ENCODE data around the gene MSX1. TPM values are rescaled to one million over a fixed set of nuclear protein-coding genes. Genes with fewer than 3 reads are reported as not detected.

Gene MSX1
- total RNA-seq, 1 experiment from 2014 or later, result 2.6 TPM

- in situ Hi-C loops (cut with HindIII; ENCODE audit: low pct_unique_long_range_greater_than_20kb, low sequenced_read_pairs), result no loop called here
- no peak for DNase-seq (ENCODE audit: low read depth)
These were observed 21.2 kb upstream of the MSX1 start for GRCh38 chr4:4838051-4838935.

DNA sequence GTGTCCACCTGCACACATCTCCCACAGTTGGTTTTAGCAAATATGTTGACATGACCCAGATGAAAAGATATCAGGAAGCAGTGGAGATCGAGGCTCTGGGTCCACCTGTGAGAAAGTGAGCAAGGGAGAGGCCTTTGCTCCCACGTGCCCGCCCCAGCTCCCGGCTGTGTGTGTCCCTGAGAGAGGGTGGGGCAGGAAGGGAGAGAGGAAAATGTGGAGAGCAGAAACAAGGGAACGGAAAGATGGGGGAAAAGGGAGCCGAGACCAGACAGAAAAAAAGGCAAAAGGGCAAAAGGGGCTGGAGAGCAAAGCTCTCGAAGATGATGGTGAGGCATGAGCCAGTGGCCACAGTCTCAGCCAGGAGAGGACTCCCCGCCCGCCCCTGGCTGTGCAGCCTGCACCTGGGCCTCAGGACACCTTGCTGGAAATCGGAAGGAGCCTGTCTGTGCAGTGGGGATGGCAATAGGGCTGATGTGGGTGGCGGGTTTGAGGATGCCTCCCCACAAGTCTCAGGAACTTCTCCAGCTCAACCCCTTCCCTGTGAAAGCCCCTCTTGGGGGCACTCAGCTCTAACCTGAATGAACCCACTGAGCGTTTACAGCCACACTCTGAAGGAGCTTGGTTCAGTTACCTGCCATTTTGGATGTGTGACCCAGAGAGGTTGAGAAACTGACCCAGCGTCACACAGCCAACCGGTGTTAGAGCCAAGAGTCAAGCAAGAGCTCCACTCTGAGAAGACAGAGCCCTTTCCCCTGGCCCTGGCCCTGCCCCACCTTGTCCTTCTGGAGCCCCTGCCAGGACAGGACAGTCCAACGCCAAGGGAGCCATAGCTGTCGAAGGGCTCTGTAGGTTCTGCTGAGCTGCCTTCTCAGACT, 20.3 kb upstream of the MSX1 start:
- DNase-seq (ENCODE audit: low read depth), result no peak
- in situ Hi-C loops (cut with HindIII; ENCODE audit: low pct_unique_long_range_greater_than_20kb, low sequenced_read_pairs), result no loop called here

- no peak for DNase-seq (ENCODE audit: low read depth)
- in situ Hi-C loops (cut with HindIII; ENCODE audit: low pct_unique_long_range_greater_than_20kb, low sequenced_read_pairs), result no loop called here
These were observed 19.1 kb upstream of the MSX1 start for GRCh38 chr4:4840351-4840750.

GRCh38 chr4:4841156-4841555, 18.3 kb upstream of the MSX1 start:
- in situ Hi-C loops (cut with HindIII; ENCODE audit: low pct_unique_long_range_greater_than_20kb, low sequenced_read_pairs), result no loop called here
- DNase-seq (ENCODE audit: low read depth), result no peak

DNA sequence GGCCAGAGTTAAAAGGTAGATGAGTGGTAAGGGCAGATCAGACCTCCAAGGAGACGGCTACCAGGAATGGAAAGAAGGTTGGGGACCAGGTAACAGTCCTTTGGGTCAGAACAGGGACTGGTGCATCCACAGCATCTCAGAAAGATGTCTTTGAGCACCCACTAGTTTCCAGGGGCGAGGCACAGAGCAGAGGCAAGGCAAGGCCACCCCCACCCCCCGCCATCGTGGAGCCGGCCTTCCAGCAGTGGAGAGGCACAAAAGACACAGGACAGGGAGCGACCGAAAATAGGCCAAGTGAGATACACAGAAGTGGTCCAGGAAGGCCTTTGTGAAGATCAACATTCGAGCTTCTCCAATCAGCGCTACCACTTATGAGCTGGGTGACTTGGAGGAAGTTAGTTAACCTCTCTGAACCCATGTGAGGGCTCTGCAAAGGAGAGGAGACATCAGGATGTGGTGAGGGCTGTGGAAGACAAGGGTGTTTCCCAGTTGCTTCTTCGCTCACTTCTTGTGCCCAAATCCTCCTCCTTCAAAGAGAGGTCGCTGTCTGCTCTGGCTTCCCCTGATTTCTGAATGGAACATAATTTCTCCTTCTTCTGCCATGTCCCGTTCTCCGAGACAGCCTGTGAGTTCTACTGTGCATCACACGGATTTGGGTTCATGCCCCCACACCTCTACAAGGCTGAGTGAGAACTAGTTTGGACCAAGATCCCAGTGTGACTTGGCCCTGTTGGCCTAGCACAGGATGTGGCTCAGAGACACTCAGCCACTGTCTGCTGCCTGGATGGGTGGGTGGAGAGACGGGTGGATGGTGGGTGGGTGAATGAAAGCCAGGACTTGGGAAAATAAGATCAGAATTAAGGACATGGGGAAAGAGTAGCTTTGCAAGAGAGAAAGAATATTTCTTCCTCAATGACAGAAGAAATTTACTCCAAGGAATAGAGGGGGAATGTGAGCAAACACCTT, 16.7 kb upstream of the MSX1 start:
- in situ Hi-C loops (cut with HindIII; ENCODE audit: low pct_unique_long_range_greater_than_20kb, low sequenced_read_pairs), result no loop called here
- no peak for DNase-seq (ENCODE audit: low read depth)

- in situ Hi-C loops (cut with HindIII; ENCODE audit: low pct_unique_long_range_greater_than_20kb, low sequenced_read_pairs), result no loop called here
- DNase-seq (ENCODE audit: low read depth), result no peak
These were observed 15.7 kb upstream of the MSX1 start for GRCh38 chr4:4843635-4844291.

DNA sequence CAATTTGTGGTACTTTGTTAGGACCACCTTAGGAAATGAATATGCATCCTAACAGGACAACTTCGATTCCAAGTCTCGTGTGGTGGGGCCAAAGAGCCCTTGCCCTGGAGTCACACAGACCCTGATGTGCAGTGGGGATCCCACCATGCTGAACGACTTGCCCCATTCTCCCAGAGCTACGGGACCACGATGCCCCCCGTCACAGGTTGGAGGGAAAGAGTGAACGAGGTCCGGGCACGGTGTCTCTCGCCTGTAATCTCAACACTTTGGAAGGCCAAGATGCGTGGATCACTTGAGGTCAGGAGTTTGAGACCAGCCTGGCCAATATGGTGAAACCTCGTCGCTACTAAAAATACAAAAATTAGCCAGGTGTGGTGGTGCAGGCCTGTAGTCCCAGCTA, 14.4 kb upstream of the MSX1 start:
- no peak for DNase-seq (ENCODE audit: low read depth)

GRCh38 chr4:4847011-4847410, 12.5 kb upstream of the MSX1 start:
- in situ Hi-C loops (cut with HindIII; ENCODE audit: low pct_unique_long_range_greater_than_20kb, low sequenced_read_pairs), result no loop called here
- no peak for DNase-seq (ENCODE audit: low read depth)

More for the DNA sequence above, 14.4 kb upstream of the MSX1 start:
- in situ Hi-C loops (cut with HindIII; ENCODE audit: low pct_unique_long_range_greater_than_20kb, low sequenced_read_pairs), result no loop called here

DNA sequence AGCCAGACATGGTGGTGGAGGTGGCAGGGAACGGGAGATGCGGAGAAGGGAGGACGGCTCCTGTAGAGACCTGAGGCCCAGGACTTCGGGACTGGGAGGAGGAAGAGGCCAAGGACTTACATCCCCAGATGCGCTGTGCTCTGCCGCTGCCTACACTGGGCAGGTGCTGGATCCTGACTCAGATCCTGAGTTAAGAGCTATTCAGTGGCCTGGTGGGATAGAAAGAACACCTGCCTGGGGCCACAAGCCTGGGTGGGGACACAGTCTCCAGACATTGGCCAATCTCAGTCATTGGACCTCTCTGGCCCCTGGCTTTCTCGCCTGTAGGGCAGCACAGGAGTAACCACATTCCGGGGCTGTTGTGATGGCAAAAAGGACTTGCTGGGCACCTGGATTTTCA, 10.9 kb upstream of the MSX1 start:
- DNase-seq (ENCODE audit: low read depth), result no peak
- in situ Hi-C loops (cut with HindIII; ENCODE audit: low pct_unique_long_range_greater_than_20kb, low sequenced_read_pairs), result no loop called here

- DNase-seq (ENCODE audit: low read depth), result no peak
- in situ Hi-C loops (cut with HindIII; ENCODE audit: low pct_unique_long_range_greater_than_20kb, low sequenced_read_pairs), result no loop called here
These were observed 10.4 kb upstream of the MSX1 start for GRCh38 chr4:4849106-4849505.

DNA sequence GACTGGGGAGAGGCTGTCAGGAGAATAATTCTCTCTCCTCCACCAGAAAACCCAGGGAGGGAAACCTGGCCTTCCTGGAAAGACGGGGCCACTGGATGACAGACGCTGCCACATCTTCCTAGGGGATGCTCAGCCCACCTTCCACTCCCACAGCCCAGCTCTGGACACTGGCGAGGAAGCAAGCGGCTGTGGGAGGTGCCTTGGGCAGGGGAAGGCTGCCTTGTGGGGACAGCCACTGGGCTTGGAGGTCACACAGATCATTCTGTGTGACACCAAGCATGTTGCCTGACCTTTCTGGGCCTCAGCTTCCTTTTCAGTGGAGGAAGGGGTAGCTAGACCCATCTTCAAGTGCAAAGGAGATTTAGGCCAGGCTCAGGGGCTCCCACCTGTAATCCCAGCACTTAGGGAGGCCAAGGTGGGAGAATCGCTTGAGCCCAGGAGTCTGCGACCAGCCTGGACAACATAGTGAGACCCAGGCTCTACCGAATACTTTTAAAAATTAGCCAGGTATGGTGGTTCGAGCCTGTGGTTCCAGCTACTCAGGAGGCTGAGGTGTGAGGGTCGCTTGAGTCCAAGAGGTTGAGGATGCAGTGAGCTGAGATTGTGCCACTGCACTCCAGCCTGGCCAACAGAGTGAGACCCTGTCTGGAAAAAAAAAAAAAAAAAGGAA, 9.8 kb upstream of the MSX1 start:
- in situ Hi-C loops (cut with HindIII; ENCODE audit: low pct_unique_long_range_greater_than_20kb, low sequenced_read_pairs), result no loop called here
- no peak for DNase-seq (ENCODE audit: low read depth)

- in situ Hi-C loops (cut with HindIII; ENCODE audit: low pct_unique_long_range_greater_than_20kb, low sequenced_read_pairs), result no loop called here
- no peak for DNase-seq (ENCODE audit: low read depth)
These were observed 8.4 kb upstream of the MSX1 start for GRCh38 chr4:4851081-4851480.

DNA sequence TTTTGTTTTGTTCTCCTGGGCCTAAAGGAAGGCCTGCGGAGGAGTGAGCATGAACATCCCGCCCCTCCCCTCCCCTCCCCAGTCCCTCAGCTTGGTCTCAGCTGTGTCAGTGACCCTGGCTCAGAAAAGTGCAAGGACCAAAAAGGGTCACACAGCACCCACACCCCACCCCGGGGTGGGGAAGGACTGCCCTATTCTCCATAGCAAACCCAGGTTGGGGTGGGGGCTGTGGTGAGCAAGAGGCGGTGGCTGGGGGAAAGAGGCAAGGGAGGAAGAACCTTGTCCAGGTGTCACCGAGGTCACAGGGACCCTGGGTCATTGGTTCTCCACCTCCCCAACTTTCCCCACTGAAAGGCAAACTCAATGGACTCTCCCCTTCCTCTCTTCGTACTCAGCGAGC, 7.6 kb upstream of the MSX1 start:
- DNase-seq (ENCODE audit: low read depth), result no peak
- in situ Hi-C loops (cut with HindIII; ENCODE audit: low pct_unique_long_range_greater_than_20kb, low sequenced_read_pairs), result no loop called here

DNA sequence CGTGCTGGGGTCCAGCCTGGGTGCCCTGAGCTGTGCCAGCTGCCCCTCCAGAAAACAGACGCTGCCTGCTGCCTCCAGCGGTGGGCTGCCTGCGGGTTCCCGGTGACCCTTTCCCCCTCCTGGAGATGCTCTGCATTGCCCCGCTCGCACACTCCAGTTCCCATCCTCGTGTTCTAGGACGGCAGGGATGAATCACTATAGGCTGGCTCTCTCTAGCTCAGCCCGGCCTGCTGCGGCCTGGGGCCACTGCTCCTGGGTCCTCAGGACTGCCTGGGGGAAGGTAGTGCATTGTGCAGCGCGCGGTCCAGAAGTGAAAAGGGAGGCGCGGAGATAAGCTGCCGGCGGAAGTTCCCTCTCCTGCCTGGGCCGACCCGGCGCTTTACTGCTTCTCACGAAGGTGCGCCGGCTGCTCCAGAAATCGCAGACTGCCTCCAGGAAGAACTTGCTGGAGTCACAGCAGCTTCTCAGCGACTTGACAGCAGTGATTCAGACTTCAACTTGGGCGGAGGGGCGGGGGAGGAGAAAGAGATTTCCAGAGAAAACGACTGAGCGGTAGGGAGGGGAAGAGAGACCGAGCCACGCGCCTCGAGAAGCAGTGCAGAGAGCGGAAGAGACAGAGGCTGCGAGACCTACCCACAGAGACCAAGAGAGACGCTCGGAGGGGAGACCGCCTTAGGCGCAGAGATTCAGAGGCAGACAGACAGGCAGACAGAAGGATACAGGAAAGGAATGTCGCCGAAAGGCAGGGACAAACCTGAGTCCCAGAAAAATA, 6.7 kb upstream of the MSX1 start:
- in situ Hi-C loops (cut with HindIII; ENCODE audit: low pct_unique_long_range_greater_than_20kb, low sequenced_read_pairs), result no loop called here
- DNase-seq (ENCODE audit: low read depth), result no peak

DNA sequence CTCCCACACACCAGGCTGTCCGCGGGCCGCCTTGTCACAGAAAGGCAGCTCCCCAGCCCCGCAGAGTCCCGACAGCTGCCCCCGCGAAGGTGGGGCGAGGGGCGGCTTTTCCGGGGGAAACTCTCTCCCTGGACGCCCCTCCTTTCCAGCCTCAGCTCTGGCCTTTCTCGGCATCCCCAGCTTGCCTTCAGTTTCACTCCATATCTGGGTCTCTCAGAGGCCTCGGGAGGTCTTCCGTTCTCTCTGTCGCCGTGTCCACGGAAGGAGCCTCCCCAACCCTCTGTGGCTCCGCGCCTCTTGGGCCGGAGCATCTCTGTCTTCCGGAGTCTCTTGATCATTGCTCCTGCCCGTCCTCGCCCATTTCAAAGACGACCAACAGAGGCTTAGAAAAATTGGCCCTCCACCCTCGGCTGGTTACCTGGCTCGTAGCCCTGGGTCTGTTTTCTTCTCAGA, 6.1 kb upstream of the MSX1 start:
- DNase-seq (ENCODE audit: low read depth), result no peak
- in situ Hi-C loops (cut with HindIII; ENCODE audit: low pct_unique_long_range_greater_than_20kb, low sequenced_read_pairs), result no loop called here

DNA sequence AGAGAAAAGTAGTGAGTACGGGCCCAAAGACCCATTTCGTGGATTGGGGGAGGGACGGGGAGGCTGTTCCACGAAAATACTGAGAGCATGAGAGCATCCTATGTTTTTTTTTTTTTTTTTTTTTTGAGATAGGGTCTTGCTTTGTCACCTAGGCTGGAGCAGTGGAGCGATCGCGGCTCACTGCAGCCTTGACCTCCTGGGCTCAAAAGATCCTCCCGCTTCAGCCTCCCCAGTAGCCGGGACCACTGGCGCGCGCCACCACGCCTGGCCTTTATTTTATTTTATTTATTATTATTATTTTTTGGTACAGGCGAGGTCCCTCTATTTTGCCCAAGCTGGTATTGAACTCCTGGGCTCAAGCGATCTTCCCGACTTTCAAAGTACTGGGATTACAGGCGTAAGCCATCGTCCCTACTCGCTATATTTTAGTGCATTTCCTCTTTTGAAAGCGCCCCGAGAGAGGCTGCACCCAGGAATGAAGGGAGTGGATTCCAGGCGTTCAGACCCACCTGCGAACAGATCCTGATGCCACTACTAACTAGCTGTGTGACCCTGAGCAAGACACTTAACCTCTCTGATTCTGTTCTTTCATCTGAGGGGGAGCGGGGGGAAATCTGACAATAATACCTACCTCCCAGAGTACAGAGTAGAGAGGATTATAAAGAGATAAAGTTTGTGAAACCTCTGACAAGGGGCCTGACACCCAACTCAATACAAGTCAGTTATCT, 5.4 kb upstream of the MSX1 start:
- in situ Hi-C loops (cut with HindIII; ENCODE audit: low pct_unique_long_range_greater_than_20kb, low sequenced_read_pairs), result no loop called here

More for the DNA sequence above, 5.4 kb upstream of the MSX1 start:
- DNase-seq (ENCODE audit: low read depth), result no peak
